Measurements from ENCODE around the gene FIBP.
A peak's percentile ranks its signal among the peaks of the same experiment; 100 is the strongest.
"Not testable (repeated sequence)": the region's sequence is repeated elsewhere in the genome, so short reads cannot be mapped to it uniquely, and the experiment has no call there.

The FIBP gene

DNA sequence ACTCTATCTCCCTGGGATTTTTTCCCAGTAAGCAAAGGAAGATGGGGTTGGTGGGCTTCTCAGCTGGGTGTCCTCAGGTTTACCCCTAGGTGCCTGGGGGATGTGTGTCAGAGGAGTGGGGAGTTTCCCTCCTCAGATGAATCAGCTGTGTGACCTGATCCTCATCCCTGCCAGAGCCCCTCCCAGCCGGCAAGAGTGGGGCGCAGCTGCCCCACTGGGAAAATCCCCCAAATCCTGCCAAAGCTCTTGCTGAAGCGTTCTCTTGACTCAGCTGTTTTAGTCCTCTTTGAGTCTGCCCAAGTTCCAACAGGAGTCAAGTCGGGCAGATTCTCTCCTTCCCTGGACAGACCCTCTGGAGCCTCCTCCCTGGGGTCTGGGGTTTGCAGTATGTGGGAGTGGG, 24.6 kb upstream of the FIBP start:
- DNase-seq: no peak

DNA sequence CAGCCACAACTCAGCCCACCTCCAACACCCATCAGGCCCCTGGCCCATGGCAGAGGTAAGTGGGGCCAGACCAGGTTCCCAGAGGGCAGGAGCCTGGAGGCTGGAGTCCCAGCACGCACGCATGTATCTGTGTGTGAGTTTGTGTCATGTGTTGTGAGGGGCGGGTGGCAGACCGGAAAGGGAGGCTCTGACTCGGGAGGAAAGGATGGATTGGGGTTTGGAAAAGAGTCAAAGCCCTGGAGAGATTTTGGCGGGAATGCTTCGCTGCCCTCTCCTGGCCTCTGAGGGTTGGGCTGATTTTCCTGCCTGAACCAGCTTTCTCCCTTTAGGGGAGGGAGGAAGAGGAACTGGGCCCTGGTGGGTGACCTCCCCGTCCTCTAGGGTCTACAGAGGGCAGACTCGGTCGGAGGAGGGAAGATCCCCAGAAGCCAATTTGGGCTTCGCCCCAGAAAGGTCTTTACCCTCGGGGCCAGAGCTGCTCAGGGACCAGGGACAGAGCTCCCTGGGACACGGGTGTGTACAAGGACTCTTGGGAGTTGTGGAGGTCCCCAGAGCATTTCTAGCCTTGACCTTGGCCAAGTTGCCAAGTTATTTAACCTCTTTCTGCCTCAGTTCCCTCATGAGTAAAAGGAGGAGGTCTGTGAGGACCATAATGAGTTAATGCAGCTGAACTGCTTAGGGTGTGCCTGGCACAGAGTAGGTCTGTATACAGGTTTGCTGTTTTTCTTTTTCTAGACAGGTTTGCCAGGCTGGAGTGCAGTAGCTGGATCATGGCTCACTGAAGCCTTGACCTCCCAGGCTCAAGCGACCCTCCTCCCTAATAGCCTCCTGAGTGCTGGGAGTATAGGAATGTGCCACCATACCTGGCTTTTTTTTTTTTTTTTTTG, 23.7 kb upstream of the FIBP start:
- DNase-seq: peak; percentile 74

DNA sequence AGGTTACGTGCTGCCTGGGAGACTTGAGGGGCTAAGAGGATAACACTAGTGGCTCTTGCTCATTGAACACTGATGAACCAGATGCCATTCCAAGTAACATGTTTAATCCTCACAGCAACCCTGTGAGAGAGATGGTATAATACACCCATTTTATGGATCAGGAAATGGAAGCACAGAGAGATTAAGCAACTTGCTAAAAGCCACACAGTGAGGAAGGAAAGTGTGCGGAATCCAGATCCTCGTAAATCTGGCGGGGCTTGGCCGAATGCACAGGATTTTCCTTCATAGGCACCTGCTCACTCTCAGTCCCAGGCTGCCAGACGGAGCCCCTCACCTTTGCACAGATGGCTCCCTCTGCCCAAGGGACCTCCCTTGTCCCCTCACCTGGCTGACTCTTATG, 19.6 kb upstream of the FIBP start:
- DNase-seq: no peak

DNA sequence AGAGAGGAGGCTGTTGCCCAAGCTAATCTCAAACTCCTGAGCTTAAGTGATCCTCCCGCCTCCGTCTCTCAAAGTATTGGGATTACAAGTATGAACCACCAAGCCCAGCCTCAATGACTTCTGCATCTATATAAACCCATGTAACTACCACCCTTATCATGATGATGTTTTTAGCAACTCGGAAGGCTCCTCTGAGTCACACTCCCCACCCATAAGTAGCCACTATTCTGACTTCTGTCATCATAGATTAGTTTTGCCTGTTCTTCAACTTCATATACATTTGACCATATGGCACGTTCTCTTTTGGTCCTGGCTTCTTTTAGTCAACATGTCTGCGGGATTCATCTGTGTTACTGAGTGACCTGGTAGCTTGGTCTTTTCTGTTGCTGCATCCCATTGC, 18.3 kb upstream of the FIBP start:
- DNase-seq: no peak

DNA sequence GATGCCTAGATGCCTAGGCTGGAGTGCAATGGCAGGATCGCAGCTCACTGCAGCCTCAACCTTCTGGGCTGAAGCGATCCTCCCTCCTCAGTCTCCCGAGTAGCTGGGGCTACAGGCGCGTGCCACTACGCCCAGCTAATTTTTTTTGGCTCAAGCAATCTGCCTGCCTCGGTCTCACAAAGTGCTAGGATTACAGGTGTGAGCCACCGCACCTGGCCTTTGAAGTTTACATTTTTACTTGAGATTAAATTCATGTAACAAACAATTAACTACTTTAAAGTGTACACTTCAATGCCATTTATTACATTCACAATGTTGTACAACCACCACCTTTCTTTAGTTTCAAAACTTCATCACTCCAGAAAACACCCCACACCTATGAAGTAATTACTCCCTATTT, 15.4 kb upstream of the FIBP start:
- DNase-seq: no peak

DNA sequence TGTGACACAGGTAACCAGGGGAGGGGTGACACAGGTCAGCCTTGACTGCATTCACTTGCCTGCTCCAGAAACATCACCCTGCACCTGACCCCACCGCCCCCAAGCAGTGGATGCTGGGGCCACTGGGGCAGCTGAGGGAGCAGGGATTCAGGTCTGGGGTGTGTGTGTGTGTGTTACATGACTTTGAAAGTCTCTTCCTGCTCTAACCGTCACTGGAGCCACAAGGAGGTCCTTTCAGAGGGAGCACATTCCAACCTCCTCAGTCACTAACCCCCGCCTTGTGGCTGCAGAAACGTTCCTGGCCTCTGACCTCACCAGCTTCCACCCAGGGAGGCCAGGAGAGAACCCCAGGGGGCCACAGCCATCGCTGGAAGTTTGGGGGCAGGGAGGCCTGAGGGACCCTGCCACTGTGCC, 14.8 kb upstream of the FIBP start:
- no peak for DNase-seq

DNA sequence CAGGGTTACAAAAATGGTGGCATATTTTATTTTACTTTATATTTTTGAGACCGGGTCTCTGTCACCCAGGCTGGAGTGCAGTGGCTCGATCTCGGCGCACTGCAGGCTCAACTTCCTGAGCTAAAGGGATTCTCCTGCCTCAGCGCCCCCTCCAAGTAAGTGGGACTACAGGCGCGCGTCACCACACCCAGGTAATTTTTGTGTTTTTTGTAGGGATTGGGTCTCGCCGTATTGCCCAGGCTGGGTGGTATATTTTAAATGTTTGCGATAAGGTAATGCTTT, 12.6 kb upstream of the FIBP start:
- no peak for DNase-seq

DNA sequence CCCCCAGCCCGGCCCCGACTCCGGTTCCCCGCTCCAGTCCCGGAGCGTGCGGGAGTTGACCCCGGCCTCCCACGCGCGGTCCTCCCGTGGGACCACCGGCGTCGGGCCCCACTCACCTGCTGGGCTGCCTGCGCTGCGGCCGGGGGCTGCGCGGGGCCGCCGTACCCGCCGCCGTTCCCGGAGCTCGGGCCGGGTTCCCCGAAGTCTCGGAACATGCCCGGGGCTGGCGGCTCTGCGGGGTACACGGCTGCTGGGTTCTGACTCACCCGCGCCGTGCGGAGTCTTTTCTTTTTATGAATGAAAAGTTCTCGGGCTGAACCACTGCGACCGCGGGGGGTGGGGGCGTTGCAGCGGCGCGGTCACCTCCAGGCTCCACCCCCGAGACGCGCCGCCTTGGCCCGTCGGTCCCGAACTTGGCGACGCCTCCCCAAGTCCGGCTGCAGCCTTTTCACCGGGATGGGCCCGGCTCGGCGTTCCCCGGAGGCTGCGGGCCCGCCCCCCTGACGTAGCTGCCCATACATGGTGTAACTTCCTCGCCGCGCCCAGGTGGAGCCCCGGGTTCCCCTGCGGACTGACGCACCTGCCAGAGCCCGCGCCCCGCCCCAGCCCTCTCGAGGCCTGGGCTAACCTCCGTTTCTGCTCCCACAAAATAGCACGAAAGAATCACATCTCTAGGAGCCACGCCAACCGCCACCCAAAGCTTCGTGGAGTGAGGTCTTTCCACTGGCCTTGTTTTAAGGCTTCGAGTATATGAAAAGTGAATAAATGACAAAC, 12.0 kb upstream of the FIBP start, which contains the start of gene FOSL1:
Gene FOSL1 (minus strand): TSS at position 264 of the 774 bp plus-strand sequence. CDS start 49 bp downstream, at position 215.
- DNase-seq: peak; percentile 98

DNA sequence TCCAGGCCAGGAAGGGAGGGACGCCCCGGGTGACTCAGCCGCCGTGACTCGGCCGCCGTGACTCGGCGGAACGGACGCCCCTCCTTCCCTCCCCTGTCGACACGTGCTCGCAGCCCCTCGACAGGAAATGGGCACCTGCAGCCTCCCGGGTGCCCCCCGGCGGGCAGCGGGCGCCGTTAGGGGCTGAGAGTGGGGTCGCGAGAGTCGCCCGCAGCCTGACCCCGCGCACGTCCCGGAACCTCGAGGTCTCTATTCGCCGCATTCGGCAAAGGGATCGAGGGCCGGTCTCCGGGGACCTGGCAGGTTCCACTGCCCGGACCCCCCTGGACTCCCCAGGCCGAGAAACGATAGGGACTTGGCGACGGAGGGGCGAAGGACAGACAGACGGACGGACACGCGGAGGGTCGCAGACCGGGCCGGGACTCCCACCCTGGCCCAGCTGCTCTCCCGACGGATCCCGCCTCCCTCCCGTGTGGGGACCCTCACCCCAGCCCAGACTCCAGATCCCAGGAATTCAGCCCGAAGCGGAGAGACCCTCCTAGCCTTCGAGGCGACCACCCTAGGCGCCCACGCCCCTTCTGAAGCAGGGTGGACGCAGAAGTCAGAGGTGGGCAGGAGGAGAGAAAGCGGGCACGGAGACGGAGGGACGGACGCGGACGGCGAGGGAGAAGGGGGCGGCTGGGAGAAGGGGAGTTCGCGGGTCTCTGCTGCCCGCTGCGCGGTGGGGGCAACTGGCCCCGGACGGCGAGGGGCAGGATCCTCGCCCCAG, 11.3 kb upstream of the FIBP start:
- DNase-seq: peak; percentile 88

DNA sequence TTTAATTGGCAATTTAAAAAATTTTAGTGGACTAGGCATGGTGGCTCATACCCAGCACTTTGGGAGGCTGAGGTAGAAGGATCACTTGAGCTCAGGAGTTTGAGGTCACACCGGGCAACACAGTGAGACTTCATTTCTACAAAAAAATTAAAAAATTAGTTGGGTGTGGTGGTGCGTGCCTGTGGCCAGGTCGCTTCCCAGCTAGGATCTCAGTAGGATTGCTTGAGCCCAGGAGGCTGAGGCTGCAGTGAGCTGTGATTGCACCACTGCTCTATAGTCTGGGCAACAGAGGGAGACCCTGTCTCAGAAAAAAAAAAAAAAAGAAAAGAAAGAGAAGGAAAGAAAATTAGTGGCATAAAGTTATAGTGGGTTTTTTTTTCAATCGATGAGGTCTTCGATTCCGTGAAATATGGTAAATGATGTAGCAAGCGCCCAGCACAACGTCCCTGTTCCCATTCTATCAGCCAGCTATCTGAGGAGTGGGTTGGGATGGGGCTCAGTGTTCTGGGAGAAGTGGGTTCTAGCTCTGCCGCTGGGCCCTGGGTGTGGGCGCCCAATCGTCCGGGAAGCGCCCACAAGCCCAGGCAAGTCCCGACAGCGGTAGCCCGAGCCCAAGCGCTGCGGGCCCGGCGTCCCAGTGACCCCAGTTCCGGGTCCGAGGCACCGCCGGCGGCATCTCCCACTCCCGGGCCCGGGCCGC, 10.5 kb upstream of the FIBP start:
- no peak for DNase-seq

DNA sequence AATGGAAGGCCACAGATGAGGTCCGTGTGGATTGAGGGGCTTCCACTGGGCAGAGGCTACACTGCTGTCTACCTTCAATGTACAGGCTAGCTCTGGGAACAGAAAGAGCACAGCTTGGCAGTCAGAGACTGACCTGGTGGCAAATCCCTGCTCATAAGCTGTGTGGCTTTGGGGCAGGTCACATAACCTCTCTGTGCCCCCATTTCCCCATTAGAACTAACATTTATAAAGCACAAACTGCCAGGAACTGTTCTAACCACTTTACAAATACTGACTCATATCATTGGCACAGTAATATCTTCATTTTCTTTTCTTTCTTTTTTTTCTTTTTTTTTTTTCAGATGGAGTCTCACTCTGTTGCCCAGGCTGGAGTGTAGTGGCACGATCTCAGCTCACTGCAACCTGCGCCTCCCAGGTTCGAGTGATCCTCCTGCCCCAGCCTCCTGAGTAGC, 8.8 kb upstream of the FIBP start:
- DNase-seq: no peak

DNA sequence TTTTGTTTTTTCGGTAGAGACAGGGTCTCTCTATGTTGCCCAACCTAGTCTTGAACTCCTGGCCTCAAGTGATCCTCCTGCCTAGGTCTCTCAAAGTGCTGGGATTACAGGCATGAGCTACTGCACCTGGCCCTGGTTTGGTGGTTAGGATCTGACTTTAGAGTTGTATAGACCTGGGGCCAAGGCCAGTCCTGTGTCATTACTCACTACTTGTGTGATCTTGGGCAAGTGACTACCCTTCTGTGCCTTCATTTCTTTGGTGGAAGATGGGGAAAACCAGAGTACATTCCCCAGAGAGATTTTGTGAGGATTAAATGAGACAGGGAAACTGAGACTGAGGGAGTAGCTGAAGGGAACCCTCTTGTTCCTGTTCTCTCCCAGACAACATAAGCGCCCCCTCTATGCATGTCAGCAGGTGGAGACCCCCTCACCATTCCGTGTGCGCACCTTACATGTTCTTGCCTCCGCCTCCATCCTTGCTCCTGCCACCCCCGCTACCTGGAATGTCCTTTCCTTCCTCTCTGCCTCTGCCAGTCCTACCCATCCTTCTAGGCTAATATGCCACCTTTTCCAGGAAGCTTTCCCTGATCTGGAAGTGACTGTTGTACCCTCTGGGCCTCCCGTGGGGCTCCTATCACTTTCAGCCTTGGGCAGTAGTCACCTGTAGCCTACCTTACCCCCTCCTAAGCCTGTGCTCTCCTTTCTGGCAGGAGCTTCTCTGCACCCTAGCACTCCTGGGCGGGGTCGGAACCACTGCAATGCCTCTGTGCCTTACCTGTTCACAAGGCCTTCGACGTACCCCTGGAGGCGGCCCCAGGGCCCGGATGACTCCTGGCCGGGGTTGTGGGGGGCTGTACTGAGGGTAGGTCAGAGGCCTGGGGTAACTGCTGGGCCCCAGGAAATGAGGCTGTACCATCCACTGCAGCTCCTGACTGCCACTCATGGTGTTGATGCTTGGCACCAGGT, 8.0 kb upstream of the FIBP start:
- DNase-seq: no peak

DNA sequence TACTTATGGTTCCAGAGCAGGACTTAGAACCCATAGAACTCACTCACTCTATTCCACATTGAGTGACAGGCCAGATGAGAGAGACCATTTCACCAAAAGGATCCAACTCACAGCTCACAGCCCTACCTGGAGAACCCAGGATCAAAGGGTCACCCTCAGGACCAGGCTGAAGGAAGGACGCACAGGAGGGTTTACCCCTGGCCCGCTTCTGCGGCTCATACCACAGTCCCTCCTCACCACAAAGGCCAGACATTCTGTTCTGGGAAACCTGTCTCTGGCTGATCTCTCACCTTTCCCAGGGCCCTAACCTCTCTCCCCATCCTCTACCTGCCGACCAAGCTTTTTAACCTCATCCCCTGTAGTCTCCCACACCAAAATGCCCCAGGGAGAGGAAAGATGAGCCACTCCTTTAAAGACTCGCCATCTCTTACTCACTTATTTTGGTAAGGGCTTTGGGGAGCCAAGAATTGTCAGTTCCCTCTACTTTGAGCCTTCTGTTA, 7.3 kb upstream of the FIBP start:
- no peak for DNase-seq

DNA sequence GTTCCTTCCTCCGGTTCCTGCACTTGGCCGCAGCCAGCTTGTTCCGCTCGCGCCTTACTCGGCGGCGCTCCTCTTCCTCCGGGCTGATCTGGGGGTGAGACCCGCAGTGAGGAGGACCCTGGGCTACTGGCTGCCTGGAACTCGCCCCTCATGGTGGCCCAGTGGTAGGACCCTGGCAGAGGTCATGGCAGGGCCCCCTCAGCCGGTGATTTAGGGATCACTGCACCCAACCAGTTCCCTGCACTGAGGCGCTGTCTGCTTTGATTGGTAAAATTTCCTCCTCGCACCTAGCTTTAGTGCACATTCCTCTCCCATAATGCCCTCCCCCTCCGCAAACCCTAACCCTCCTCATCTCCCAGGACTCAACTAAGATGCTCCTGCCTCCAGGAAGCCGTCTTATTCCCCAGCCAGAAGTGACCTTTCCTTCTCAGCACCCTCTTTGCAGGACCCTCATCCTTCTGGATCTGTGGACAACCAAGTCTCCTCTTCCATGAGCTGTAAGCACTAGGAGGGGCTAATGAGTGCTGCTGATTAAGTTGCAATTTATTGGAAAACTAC, 5.8 kb upstream of the FIBP start:
- DNase-seq: no peak

DNA sequence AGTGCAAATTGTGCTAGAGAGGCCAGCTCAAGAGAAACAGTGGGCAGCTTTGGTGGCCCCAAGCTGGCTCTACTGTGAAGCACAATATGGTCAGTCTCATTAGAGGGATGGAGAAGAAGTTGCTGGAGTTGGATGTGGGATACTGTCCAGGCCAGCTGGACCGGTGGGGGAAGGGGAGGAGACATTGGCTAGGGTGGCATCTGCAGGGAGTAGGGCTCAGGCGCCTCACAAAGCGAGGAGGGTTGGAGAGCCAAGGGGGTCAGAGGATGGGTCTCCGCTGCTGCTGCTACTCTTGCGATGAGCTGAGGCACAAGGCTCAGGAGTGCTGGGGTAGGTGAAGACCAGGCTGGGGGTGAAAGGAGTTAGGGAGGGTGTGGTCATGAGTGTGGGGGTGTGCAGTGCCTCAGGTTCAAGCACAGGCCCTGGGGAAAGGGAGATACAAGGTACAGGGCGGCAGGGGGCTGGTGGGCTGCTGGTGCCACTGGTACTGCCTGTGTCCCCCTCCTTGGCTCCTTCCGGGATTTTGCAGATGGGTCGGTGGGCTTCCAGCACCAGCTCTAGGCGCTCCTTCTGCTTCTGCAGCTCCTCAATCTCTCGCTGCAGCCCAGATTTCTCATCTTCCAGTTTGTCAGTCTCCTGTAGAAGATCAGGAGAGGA, 4.5 kb upstream of the FIBP start:
- DNase-seq: no peak

DNA sequence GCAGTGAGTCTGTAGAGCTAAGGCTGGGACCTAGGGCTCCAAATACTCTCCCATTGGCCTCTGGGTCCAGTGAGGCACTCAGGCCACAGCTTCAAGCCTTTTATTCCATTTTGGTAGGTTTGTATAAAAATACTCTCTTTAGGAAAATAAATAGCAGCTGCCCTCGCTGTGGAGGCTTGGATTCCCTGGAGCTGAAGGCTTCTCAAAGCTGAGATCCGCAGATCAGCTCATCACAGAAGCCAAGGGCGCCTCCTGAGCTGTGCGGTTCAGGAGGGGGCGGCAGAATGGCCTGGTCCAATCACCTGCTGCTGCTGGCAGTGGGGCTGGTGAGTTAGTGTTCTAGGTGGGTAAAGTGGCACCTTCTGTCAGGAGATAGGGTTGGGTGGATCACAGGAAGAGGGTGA, 3.9 kb upstream of the FIBP start:
- DNase-seq: not testable (repeated sequence)

DNA sequence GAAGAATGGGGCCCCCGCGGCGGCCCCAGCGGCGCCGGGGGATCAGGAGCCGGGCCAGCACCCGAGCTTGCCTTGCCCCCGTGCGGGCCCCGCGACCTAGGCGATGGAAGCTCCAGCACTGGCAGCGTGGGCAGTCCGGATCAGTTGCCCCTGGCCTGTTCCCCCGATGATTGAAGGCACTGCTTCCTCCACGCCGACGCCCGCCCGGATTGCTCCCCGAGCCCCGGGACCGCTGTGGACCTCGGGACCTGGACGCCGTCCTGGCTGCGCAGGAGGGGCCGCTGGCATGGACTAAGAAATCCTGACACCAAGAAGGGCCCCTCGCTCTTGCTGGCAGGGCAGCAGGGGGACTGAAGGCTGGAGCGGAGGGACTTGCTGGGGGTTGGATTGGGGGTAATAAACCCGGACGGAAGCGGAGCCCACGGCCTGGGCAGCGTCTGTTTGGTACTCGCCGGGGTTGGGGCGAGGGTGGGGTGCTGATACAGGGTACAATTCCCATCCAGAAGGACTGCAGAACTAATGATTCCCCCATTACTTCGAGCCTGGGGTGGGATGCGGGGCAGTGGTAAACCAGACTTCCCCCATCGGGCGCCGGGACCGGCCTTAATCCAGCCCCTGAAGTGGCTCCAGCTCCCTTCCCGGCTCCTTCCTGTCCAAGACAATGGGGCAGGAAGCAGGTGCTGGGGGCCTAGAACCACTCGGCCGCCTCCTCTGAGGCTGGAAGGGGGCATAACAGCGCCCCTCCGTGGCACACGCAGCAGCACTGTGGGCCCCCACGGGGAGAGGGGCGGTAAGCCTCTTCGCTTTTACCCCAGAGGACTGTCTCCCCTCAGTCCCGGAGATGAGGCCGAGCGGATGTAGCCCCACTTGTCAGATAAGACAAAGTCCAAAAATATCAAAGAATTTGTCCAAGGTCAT, 3.2 kb upstream of the FIBP start:
- peak; percentile 79 for DNase-seq

DNA sequence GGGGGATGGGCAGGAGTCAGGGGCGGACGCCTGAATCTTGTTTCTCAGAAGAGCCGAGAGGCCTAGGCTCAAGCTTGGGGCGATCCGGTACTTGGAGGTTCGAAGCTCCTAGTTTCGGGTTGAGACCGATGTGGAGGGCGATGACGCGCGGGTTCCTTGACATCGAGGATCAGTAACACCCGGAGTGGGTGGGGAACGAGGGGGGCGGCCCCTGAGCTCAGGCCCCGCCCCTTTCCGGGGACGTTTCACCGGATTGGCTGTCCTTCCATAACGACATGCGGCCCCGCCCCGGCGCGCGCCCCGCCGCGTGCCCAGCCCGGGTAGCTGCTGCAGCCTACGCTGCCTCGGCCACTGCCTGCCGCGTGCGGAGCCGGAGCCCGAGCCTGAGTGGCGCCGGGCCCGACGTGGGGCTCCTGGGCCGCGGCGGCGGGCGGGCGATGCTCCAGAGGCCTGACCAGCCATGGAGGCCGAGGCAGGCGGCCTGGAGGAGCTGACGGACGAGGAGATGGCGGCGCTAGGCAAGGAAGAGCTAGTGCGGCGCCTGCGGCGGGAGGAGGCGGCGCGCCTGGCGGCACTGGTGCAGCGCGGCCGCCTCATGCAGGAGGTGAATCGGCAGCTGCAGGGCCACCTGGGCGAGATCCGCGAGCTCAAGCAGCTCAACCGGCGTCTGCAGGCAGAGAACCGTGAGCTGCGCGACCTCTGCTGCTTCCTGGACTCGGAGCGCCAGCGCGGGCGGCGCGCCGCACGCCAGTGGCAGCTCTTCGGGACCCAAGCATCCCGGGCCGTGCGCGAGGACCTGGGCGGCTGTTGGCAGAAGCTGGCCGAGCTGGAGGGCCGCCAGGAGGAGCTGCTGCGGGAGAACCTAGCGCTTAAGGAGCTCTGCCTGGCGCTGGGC, 2.3 kb upstream of the FIBP start, which contains the start of gene CCDC85B:
Gene CCDC85B (plus strand): TSS at position 350 of the 895 bp plus-strand sequence. CDS start 111 bp downstream, at position 461.
- DNase-seq: peak; percentile 97

Measured in DMS53 (cell line).